GM19397 (cell line): ENCODE data around the gene RBM15.

ENCODE experiments used
- ATAC-seq: cut with Tn5 transposase; IDR thresholded peaks from one replicate; pipeline ENCODE4 v1.9.1; 2021; ENCODE audit warnings: mild to moderate bottlenecking, moderate library complexity; ENCODE audit not compliant: unreplicated experiment

The RBM15 gene

GRCh38 chr1:110393691-110394492 is 54.7 kb downstream of the RBM15 start:
- no peak for ATAC-seq

- ATAC-seq: no peak
Observed at GRCh38 chr1:110394493-110394820, 55.3 kb downstream of the RBM15 start.
